HUES48 (cell line): ENCODE measurements around the gene UMAD1.
A peak's percentile ranks its signal among the peaks of the same experiment; 100 is the strongest.

ENCODE experiments used
- H3K27ac ChIP-seq: one replicate; pipeline ENCODE4 v1.7.0; 2013; ENCODE audit warnings: low read depth, low read length, inconsistent platforms
- H3K27me3 ChIP-seq: 2 replicates; pipeline ENCODE4 v1.6.1; 2013; ENCODE audit warnings: mild to moderate bottlenecking, low read length; ENCODE audit not compliant: control insufficient read depth, insufficient read depth
- H3K36me3 ChIP-seq: 2 replicates; pipeline ENCODE4 v1.6.1; 2013; ENCODE audit warnings: low read length; ENCODE audit not compliant: control insufficient read depth, insufficient read depth
- H3K4me1 ChIP-seq: 2 replicates; pipeline ENCODE4 v1.6.1; 2013; ENCODE audit warnings: mild to moderate bottlenecking, low read length; ENCODE audit not compliant: control insufficient read depth, insufficient read depth
- H3K4me3 ChIP-seq: 2 replicates; pipeline ENCODE4 v1.5.1; 2013; ENCODE audit warnings: mild to moderate bottlenecking, low read depth, low read length
- H3K9ac ChIP-seq: 2 replicates; pipeline ENCODE4 v1.6.1; 2013; ENCODE audit warnings: mild to moderate bottlenecking, low read depth, low read length, moderate library complexity
- H3K9me3 ChIP-seq: 2 replicates; pipeline ENCODE4 v1.6.1; 2013; ENCODE audit warnings: low read length; ENCODE audit not compliant: control insufficient read depth, insufficient read depth

The UMAD1 gene

GRCh38 chr7:7620644-7621210, 19.8 kb upstream of the UMAD1 start:
- Histone ChIP-seq H3K36me3 (no peaks in the 10 kb centered on the region), H3K9ac (no peak overlapping the region), H3K4me1 (no peaks in the 10 kb centered on the region), H3K27ac (no peak overlapping the region), H3K9me3 (no peaks in the 10 kb centered on the region), H3K27me3 (no peaks in the 10 kb centered on the region), H3K4me3 (no peak overlapping the region)

GRCh38 chr7:7628476-7628875, 12.1 kb upstream of the UMAD1 start:
- Histone ChIP-seq H3K9ac (no peak overlapping the region), H3K9me3 (peaks cover 10% of the 10 kb centered on the region; the same call in 1 of the 2 replicates), H3K36me3 (no peaks in the 10 kb centered on the region), H3K27ac (no peak overlapping the region), H3K4me3 (no peak overlapping the region), H3K4me1 (no peaks in the 10 kb centered on the region), H3K27me3 (no peaks in the 10 kb centered on the region)

GRCh38 chr7:7630626-7631329, 9.8 kb upstream of the UMAD1 start:
- Histone ChIP-seq H3K4me1 (no peaks in the 10 kb centered on the region), H3K9ac (no peak overlapping the region), H3K36me3 (no peaks in the 10 kb centered on the region), H3K27me3 (no peaks in the 10 kb centered on the region), H3K4me3 (no peak overlapping the region), H3K9me3 (peaks cover 10% of the 10 kb centered on the region; the same call in 1 of the 2 replicates), H3K27ac (no peak overlapping the region)

- peaks cover 17% of the 10 kb centered on the region for H3K4me1 ChIP-seq
- H3K9ac ChIP-seq: peak overlapping the region; percentile 86
- peak overlapping the region; percentile 95 for H3K4me3 ChIP-seq
- peak overlapping the region; percentile 89 for H3K27ac ChIP-seq
- no peaks in the 10 kb centered on the region for H3K9me3 ChIP-seq
- peaks cover 20% of the 10 kb centered on the region for H3K36me3 ChIP-seq
- no peaks in the 10 kb centered on the region for H3K27me3 ChIP-seq
These were observed 1.1 kb upstream of the UMAD1 start for GRCh38 chr7:7639421-7639820.

GRCh38 chr7:7639847-7640220, 718 bp upstream of the UMAD1 start:
- no peaks in the 10 kb centered on the region for H3K9me3 ChIP-seq
- peak overlapping the region; percentile 89 for H3K27ac ChIP-seq
- H3K4me1 ChIP-seq: peaks cover 17% of the 10 kb centered on the region
- H3K9ac ChIP-seq: peak overlapping the region; percentile 86
- peaks cover 20% of the 10 kb centered on the region for H3K36me3 ChIP-seq
- peak overlapping the region; percentile 95 for H3K4me3 ChIP-seq
- no peaks in the 10 kb centered on the region for H3K27me3 ChIP-seq

GRCh38 chr7:7641129-7641663, 644 bp downstream of the UMAD1 start:
- H3K9ac ChIP-seq: peak overlapping the region; percentile 80
- H3K4me1 ChIP-seq: peaks cover 17% of the 10 kb centered on the region
- peak overlapping the region; percentile 95 for H3K4me3 ChIP-seq
- peaks cover 19% of the 10 kb centered on the region for H3K36me3 ChIP-seq
- no peaks in the 10 kb centered on the region for H3K27me3 ChIP-seq
- peak overlapping the region; percentile 88 for H3K27ac ChIP-seq
- H3K9me3 ChIP-seq: no peaks in the 10 kb centered on the region

GRCh38 chr7:7642081-7642480, 1.5 kb downstream of the UMAD1 start:
- H3K9me3 ChIP-seq: no peaks in the 10 kb centered on the region
- H3K27me3 ChIP-seq: no peaks in the 10 kb centered on the region
- H3K9ac ChIP-seq: no peak overlapping the region
- peaks cover 17% of the 10 kb centered on the region for H3K4me1 ChIP-seq
- no peak overlapping the region for H3K27ac ChIP-seq
- peak overlapping the region; percentile 95 for H3K4me3 ChIP-seq
- peaks cover 10% of the 10 kb centered on the region for H3K36me3 ChIP-seq

- no peak overlapping the region for H3K4me3 ChIP-seq
- H3K27ac ChIP-seq: no peak overlapping the region
- H3K36me3 ChIP-seq: no peaks in the 10 kb centered on the region
- H3K9ac ChIP-seq: no peak overlapping the region
- no peaks in the 10 kb centered on the region for H3K9me3 ChIP-seq
- H3K4me1 ChIP-seq: 0 out of 2 replicates have a peak, but pooled peaks cover 2% of the 10 kb centered on the region
- no peaks in the 10 kb centered on the region for H3K27me3 ChIP-seq
These were observed 7.0 kb downstream of the UMAD1 start for GRCh38 chr7:7647495-7648036.

- no peak overlapping the region for H3K4me3 ChIP-seq
- H3K36me3 ChIP-seq: no peaks in the 10 kb centered on the region
- H3K27ac ChIP-seq: no peak overlapping the region
- H3K9ac ChIP-seq: no peak overlapping the region
- no peaks in the 10 kb centered on the region for H3K27me3 ChIP-seq
- no peaks in the 10 kb centered on the region for H3K9me3 ChIP-seq
- no peaks in the 10 kb centered on the region for H3K4me1 ChIP-seq
These were observed 10.2 kb downstream of the UMAD1 start for GRCh38 chr7:7650682-7651206.

- no peak overlapping the region for H3K27ac ChIP-seq
- no peaks in the 10 kb centered on the region for H3K36me3 ChIP-seq
- H3K4me1 ChIP-seq: no peaks in the 10 kb centered on the region
- no peaks in the 10 kb centered on the region for H3K9me3 ChIP-seq
- no peak overlapping the region for H3K4me3 ChIP-seq
- no peak overlapping the region for H3K9ac ChIP-seq
- no peaks in the 10 kb centered on the region for H3K27me3 ChIP-seq
These were observed 10.9 kb downstream of the UMAD1 start for GRCh38 chr7:7651479-7651878.
